Lower leg skin (tissue), 3 donors: ENCODE measurements around the gene USP31.
"Not testable (repeated sequence)": the region's sequence is repeated elsewhere in the genome, so short reads cannot be mapped to it uniquely, and the experiment has no call there.

Experiments used
- POLR2A ChIP-seq, 2 donors: fragments of 450-650 bp; IDR thresholded peaks; one replicate each; pipeline ENCODE4 v1.6.1; 2016 to 2017; ENCODE audit warnings: antibody characterized with exemption in 2 of 2, mild to moderate bottlenecking in 1 of 2, moderate library complexity in 1 of 2
- TF ChIP-seq, protein P1 (sequence below), 3 donors: fragments of 450-650 bp; IDR thresholded peaks; one replicate each; pipeline ENCODE4 v1.5.1; 2016; ENCODE audit warnings: antibody characterized with exemption in 3 of 3, mild to moderate bottlenecking in 3 of 3, moderate library complexity in 2 of 3

DNA sequence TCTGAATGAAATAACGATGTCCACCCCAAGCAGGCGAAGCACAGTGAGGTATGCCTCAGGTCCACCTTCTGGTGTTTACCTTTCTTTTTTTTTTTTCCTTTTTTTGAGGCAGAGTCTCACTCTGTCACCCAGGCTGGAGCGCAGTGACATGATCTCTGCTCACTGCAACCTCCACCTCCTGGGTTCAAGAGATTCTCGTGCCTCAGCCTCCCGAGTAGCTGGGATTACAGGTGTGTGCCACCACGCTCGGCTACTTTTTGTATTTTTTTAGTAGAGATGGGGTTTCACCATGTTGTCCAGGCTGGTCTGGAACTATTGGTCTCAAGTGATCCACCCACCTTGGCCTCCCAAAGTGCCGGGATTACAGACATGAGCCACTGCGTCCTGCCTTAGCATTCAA is 4.9 kb downstream of the USP31 start:
- TF ChIP-seq, protein P1, sequence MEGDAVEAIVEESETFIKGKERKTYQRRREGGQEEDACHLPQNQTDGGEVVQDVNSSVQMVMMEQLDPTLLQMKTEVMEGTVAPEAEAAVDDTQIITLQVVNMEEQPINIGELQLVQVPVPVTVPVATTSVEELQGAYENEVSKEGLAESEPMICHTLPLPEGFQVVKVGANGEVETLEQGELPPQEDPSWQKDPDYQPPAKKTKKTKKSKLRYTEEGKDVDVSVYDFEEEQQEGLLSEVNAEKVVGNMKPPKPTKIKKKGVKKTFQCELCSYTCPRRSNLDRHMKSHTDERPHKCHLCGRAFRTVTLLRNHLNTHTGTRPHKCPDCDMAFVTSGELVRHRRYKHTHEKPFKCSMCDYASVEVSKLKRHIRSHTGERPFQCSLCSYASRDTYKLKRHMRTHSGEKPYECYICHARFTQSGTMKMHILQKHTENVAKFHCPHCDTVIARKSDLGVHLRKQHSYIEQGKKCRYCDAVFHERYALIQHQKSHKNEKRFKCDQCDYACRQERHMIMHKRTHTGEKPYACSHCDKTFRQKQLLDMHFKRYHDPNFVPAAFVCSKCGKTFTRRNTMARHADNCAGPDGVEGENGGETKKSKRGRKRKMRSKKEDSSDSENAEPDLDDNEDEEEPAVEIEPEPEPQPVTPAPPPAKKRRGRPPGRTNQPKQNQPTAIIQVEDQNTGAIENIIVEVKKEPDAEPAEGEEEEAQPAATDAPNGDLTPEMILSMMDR (IDR thresholded peaks at IDR 0.05), result not testable (repeated sequence)
- not testable (repeated sequence) for TF ChIP-seq POLR2A (IDR thresholded peaks at IDR 0.05)
